Midbrain (tissue), 1 donor: ENCODE results near the gene KLLN.
"Not testable (repeated sequence)": the region's sequence is repeated elsewhere in the genome, so short reads cannot be mapped to it uniquely, and the experiment has no call there.

ENCODE experiments used
- DNase-seq: peaks from one replicate; lab custom pipeline; 2025; lab: John Stamatoyannopoulos, UW

The KLLN gene

GRCh38 chr10:87863053-87863943 lies at the start of gene KLLN, which contains the start of gene PTEN:
TSS of gene KLLN (minus strand) at chr10:87863533. CDS start at chr10:87862487, 1,046 bp downstream.
TSS of gene PTEN (plus strand) at chr10:87863625. CDS start at chr10:87864470, 845 bp downstream.
- DNase-seq, result peak; percentile 97

GRCh38 chr10:87903396-87903795 lies 40.1 kb upstream of the KLLN start:
- DNase-seq, result not testable (repeated sequence)

GRCh38 chr10:87897957-87898356 lies 34.6 kb upstream of the KLLN start:
- not testable (repeated sequence) for DNase-seq

- no peak for DNase-seq
These were observed 32.9 kb upstream of the KLLN start for GRCh38 chr10:87896216-87896615.

GRCh38 chr10:87895430-87895829 lies 32.1 kb upstream of the KLLN start:
- DNase-seq, result no peak

- DNase-seq, result no peak
These were observed 24.4 kb upstream of the KLLN start for GRCh38 chr10:87887548-87888289.

GRCh38 chr10:87887146-87887545 lies 23.8 kb upstream of the KLLN start:
- DNase-seq, result no peak

- no peak for DNase-seq
These were observed 23.3 kb upstream of the KLLN start for GRCh38 chr10:87886635-87887034.

- no peak for DNase-seq
These were observed 19.4 kb upstream of the KLLN start for GRCh38 chr10:87882555-87883294.

- not testable (repeated sequence) for DNase-seq
These were observed 18.2 kb upstream of the KLLN start for GRCh38 chr10:87881373-87882059.

- no peak for DNase-seq
These were observed 17.0 kb upstream of the KLLN start for GRCh38 chr10:87880336-87880735.

- no peak for DNase-seq
These were observed 15.5 kb upstream of the KLLN start for GRCh38 chr10:87878664-87879459.

GRCh38 chr10:87875929-87876571 lies 12.7 kb upstream of the KLLN start:
- no peak for DNase-seq

- DNase-seq, result no peak
These were observed 10.3 kb upstream of the KLLN start for GRCh38 chr10:87873656-87874055.

GRCh38 chr10:87872828-87873227 lies 9.5 kb upstream of the KLLN start:
- no peak for DNase-seq

GRCh38 chr10:87869773-87870551 lies 6.6 kb upstream of the KLLN start:
- no peak for DNase-seq

- not testable (repeated sequence) for DNase-seq
These were observed 5.8 kb upstream of the KLLN start for GRCh38 chr10:87869139-87869538.

- no peak for DNase-seq
These were observed 4.9 kb upstream of the KLLN start for GRCh38 chr10:87868277-87868676.

- no peak for DNase-seq
These were observed 4.1 kb upstream of the KLLN start for GRCh38 chr10:87867453-87867852.
